ENCODE data around the gene SORCS1.

SORCS1 gene

DNA sequence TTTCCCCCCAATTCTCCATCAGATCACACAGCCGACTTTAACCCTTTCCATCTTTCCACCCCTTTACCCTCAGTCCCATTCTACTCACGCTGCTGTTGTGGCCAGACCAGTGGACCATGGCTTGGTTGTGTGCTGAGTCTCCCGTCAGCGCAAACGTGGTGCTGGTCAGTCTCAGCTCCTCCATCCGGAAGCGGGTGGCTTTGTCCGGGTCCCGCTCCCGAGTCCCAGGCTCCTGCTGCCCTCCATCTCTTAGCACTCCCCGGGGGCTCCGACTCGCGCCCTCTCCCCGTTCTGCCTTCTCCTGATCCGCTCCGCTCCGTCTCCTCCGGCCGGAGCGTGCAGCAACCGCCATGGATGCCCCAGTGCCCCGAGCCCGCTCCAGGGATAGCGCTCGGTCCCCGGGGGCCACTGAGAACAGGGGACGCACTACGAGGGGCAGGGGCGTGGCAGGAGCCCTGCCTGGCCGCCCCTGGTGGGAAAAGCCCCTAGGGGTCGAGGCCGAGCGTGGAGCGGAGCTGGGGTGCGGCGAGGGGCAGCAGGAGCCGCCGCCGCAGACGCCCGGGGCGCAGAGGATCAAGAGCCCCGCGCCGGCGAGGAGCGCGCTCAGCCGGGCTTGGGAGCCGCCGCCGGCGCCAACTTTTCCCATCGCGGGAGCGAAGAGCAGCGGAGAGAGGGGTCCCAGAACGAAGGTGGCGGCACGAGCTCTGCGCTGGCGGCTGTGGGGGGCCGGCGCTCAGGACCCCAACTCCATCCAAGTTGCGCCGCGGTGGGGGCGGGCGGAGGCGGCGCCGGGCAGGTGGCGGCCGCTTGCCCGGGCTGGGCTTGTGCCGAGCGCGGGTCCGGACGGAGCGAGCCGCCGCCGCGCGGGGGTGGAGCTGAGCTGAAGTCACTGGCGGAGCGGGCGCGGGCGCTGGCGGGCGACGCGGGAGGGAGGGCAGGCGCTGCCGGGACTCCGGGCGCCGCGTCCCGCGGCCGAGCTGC lies at the start of gene SORCS1:
Gene SORCS1 (minus strand): TSS at position 826 of the 981 bp plus-strand sequence.
- no peak for FAIRE-seq
- DNase-seq (ENCODE audit: low spot score) = peak; percentile 77

DNA sequence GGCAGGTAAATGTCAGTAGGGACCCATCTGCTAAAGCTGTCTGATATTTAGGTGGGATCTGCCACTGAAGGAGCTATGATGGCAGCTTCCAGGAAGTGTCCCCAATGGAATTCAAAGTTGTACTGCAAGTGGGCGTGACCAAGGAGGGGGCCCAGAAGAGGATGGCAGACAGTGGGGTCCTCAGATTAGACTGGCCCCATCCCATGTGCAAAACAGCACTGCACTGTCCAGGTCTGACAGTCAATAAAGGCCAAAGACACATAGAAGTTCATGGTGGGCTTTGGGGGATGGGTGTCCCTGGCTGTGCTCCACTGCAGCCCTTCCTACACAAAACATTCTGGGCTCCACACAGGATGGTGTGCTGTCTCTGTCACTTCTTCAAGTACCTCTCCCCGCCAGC lies 49.8 kb upstream of the SORCS1 start:
- DNase-seq (ENCODE audit: low spot score) (no peak), FAIRE-seq (no peak)

DNA sequence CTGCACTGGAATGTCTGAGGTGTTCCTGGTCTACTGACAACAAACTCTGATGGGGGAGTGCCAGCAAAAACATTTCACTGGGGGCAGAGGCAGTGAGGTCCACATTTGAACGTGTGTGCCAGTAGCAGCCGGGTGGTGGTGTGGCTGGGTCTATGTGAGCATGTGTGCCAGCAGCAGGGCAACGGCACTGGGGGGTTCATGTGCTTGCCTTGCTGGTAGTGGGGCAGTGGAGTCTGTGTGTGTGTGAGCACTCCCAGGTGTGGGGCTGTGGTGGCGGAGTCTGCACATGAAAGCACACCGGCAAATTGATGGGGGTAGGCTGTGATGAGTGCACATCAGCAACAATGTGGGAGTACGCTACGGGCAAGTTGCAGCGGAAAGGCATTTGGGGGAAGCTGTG lies 49.4 kb upstream of the SORCS1 start:
- FAIRE-seq (no peak), DNase-seq (ENCODE audit: low spot score) (no peak)

DNA sequence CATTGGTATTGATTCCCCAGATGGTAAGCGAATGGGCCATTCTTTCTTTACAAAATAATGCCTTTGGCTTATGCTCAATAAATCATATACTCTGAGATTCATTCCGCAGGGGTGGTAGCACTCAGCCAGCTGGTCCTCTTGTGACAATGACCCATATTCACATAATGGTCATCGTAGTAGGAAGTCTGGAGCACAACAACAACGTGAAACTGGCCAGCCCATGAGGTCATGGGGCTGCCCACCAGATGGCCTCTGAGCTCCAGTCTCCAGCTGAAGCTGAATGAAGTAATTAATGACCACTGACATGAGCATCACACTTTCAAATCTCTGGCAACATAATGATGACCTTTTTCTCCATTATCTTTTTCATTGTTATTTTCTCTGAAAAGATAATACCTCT lies 42.3 kb upstream of the SORCS1 start:
- DNase-seq (ENCODE audit: low spot score) (no peak), FAIRE-seq (no peak)

DNA sequence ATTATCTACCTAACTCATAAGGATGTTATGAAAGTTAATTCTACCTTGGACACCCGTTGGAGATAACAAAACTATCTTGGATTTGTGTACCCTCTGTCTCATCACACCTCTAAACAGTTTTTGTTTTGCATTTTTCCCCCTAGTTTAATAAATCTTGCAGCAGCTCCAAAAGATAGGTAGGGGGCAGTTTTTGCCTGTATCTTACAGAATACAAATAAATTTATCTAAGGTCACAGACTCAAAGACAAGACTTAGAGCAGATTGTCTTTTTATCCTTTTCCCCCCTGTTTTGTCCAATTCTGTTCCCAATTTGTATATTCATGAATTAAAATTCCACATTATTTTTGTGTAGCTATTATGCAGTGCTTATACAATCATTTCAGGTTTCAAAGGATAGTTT lies 5.0 kb upstream of the SORCS1 start:
- FAIRE-seq (no peak), DNase-seq (ENCODE audit: low spot score) (no peak)

DNA sequence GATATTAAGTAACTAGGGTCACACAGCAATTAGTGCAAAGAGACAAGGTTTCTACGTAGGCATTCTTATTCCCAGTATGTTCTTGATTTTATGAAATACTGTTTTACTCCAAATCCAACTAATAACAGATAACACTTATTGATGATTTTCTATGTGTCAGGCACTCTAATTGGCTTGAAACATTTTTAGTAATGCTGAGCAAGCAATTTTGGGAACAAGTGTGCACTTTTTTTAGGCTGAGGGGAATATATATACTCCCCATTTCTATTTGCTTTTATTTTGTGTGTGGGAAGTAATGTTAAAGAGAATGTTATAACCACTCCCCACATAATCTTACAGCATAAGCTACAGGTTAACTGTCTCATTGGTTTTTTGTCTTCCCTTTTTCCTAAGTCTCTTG lies 4.2 kb upstream of the SORCS1 start:
- FAIRE-seq = no peak

DNA sequence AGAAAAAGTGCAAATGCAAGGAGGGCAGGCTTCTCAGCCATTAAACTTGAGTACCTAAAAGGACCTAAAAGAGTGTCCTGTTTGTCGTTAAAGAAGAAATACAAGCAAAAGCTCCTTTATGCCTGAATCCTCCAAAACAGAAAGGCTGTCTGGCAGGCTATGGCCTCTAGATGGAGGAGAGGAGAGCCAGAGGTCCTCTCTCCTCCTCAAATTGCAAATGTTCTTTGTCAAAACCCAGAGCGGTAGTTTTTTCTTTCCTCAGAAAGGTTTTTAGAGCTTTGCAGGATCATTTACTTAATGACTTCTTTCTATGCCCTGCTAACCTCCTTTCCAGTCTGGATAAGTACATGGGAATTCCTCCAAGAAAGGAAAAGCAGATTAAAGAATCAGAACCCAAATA lies 1.9 kb upstream of the SORCS1 start:
- FAIRE-seq = no peak
- no peak for DNase-seq (ENCODE audit: low spot score)

More for the DNA sequence above, 4.2 kb upstream of the SORCS1 start:
- no peak for DNase-seq (ENCODE audit: low spot score)

DNA sequence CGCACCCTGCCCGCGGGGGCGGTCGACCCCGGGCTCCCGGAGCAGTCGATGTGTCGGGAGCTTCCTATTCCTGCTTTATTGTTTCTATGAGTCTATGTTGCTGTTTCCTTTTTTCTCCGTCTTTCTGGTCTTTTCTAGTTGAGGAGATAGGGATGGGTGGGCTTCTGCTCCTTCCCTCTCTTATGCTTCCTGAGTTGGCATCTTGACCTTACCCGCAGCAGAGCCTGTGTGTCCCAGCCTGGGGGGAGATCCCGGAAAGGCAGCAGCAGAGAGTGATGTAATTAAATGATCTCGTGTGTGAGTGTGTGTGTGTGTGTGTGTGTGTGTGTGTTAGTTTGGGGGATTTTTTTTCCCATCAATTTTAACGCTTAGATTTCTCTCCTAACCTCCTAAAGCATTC lies 486 bp upstream of the SORCS1 start:
- no peak for FAIRE-seq
- no peak for DNase-seq (ENCODE audit: low spot score)

DNA sequence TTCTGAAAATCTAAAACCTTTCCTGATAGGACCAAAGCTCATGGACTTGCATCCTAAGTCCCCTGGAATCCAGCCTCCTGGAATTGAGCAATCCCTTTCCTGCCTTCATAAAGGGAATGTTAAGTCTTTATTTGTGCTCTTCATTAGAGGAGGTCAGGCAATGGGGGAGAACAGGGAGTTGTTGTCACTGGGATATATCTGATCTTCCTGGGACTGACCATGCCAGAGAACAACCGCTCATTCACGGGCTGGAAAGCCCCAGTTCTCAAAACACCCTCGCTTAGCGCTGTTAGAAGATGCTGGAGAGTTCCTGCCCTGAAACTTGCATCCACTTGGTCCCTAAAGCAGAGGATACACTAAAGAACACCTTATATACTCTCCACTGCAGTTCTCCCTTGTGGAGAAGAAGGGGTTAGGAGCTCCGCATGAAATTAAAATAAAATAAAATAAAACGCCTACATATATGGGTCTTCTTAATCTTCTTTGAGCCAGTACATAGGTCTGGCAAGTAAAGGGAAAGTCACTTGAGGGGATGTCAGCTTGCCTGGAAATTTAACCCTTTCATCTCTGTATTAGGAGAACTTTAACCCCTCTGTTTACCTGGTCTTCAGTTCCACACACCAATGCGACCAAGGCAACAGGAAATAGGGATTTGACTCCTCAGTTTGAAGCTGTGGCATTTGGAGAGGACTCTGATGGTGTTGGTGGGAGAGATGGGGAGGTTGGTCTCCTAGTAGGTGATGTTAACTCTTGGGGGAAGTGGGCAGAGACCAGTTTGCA lies 1.2 kb downstream of the SORCS1 start:
- no peak for DNase-seq (ENCODE audit: low spot score)
- no peak for FAIRE-seq

DNA sequence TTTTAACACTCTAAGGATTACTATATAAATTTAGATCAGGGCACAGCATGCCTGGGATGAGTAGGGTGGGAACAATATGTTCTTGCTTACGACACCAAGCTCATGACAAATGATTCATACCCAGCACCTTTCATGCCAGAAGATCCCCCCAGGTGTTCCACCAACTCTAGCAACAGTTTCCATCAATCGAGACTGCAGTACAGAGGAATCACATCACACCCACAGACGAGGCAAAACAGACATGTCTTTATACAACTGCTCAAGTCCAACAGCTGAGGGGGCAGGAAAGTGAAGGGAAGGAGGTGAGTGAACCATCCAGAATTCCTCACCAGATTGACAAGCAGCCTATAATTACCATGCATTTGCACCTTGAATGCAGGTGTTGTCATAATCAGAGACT lies 3.6 kb downstream of the SORCS1 start:
- FAIRE-seq (no peak), DNase-seq (ENCODE audit: low spot score) (no peak)

DNA sequence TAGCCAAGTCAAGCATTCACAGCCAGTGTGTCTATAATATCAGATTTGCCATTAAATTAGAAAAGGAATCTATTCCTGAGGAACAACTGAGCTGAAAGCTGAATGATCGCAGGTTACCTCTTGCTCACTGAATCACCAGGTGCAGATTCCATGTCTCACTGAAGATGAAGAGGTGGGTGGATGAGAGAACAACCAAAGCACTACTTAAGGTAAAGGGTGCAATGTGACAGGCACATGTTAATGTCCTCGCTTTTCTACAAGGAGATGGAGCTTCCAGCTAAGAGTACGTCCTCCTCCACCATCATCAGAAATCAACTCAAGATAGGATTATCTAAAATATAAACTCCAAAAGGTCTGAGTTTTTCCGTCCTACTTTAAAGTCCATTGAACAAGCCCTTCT lies 4.6 kb downstream of the SORCS1 start:
- DNase-seq (ENCODE audit: low spot score) (no peak), FAIRE-seq (no peak)

DNA sequence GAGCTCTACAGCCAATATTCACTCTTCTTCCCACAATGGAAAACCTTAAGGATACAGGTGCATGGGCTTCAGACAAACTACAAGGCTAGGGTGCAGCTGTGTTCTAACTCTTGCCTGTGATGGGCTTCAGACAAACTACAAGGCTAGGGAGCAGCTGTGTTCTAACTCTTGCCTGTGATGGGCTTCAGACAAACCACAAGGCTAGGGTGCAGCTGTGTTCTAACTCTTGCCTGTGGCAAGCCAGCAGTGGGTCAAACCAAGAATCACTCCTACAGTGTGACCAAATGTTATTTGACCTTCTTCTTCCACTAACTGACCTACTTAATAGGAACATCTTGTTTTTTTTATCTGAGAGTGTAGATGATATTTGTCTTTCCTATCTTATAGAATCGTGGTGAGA lies 7.4 kb downstream of the SORCS1 start:
- no peak for DNase-seq (ENCODE audit: low spot score)
- no peak for FAIRE-seq

DNA sequence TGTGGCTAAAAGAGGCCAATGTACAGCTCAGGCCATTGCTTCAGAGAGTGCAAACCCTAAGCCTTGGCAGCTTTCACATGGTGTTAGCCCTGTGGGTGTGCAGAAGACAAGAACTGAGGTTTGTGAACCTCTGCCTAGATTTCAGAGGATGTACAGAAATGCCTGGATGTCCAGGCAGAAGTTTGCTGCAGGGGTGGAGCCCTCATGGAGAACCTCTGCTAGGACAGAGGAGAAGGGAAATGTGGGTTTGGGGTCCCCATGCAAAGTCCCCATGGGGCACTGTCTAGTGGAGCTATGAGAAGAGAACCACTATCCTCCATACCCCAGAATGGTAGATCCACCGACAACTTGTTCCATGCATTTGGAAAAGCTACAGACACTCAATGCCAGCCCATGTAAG lies 12.4 kb downstream of the SORCS1 start:
- FAIRE-seq = no peak
- no peak for DNase-seq (ENCODE audit: low spot score)

DNA sequence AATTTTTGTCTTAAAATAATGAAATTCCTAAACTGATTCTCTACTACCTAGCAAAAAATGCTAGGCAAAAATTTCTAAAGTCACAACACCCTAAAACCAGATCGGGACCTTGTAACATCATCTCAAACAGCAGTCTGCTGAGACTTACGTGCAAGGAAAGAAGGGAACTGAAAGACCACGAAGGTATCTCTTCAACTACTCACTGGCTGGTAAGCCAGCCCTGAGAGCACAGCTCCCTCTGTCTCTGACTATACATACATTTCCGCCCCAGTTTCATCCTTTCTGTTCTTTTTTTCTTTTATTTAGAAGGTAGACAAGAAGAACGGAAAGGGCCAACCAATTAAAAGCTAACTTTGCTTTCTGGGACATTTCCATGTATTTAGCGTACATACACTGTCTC lies 15.6 kb downstream of the SORCS1 start:
- FAIRE-seq = no peak
- DNase-seq (ENCODE audit: low spot score) = no peak

DNA sequence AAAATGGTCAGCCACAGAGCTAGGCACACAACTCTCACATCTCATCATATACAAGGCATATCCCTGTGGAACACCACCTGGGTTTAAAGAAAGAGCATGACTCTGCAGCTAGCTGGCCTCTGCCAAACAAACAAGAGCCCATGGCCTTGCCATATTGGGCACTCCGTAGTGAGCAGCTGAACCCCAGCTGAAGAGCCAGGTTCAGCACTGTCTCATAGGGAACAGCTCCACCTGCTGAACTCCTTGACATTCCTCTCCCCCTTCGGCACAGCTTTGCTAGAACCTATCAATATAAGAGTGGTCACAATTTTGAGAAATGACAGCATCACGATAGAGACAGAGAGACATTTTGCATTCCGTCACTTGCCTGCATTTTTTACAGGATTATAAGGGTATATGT lies 20.0 kb downstream of the SORCS1 start:
- DNase-seq (ENCODE audit: low spot score) = peak; percentile 11
- FAIRE-seq = no peak

DNA sequence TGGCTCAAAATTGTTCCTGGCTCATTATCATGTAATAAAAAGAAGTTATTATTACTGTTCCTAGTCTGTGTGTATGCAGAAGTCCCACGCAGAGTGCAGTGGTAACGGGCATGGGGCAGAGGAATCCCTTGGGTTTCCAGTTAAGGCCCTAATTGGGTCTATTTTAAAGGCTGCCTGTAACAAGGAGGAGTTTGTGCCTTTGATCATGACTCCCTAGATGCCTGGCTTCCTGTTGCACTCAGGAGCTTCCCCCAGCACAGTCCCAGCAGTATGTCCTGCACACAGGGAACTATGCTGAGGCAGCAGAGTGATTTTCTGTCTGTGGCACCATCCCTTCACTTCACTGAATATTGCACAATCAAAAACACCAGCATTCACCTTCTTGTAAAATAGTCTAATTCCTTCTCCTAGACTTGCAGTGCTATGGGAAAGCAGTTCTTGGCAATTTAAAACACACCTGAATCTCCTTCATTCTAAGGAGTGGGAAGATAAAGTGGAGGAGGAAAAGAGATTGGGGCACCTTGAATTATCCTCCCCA lies 22.9 kb downstream of the SORCS1 start:
- no peak for FAIRE-seq
- DNase-seq (ENCODE audit: low spot score) = no peak

DNA sequence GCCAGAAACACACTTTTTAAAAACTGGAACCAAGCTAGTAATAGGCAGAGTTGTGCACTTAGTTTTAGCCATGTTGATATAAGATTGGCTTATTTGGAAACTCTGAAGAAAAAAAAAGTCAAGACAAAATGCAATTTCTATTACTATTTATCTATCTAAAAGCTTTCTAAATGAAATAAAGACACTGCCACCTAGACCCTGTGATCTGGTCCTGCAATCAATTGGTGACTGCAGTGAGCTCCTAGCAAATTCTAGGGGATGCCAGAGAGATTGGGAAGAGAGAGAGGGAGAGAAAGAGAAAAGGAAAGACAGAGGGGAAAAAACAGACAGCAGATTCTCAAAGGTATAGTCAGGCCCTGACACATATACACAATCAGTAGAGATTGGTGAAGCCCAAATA lies 25.3 kb downstream of the SORCS1 start:
- FAIRE-seq (no peak), DNase-seq (ENCODE audit: low spot score) (no peak)

DNA sequence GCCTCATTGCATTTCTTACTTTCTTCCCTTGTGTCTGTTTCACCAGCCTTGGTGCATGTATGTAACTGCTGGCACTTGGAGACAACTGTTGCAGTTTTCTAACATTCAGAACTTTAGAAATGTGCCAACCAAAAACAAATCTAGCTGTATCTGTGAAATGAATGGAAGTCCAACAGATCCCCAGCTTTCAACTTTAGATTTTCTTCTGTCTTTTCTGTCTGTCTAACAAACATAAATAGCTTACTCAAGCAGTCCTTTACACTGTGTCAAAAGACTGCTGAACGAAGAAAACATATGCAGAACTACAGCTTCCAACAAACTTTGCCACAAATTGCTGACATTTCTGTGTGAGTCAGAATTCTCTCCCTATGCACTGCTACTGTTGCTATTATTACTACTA lies 30.9 kb downstream of the SORCS1 start:
- FAIRE-seq (no peak), DNase-seq (ENCODE audit: low spot score) (no peak)

DNA sequence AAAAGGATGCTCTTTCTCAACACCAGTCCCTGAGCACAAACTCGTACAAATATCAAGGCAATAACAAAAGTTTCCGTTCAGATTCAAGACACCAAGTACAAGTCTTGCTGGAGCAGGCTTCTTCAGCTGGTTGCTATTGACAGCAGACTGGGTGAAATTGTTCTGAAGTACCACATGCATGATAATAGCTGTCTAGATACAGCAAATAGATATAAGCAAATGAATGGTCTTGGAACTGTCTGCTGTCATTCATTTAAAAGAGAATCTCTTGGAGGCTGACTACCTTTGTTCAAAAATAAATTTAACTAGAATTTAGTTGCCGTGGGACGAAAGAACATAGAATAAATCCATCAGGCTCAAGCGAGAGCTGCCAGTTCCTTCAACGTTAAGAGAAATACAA lies 35.5 kb downstream of the SORCS1 start:
- DNase-seq (ENCODE audit: low spot score) (no peak), FAIRE-seq (no peak)

DNA sequence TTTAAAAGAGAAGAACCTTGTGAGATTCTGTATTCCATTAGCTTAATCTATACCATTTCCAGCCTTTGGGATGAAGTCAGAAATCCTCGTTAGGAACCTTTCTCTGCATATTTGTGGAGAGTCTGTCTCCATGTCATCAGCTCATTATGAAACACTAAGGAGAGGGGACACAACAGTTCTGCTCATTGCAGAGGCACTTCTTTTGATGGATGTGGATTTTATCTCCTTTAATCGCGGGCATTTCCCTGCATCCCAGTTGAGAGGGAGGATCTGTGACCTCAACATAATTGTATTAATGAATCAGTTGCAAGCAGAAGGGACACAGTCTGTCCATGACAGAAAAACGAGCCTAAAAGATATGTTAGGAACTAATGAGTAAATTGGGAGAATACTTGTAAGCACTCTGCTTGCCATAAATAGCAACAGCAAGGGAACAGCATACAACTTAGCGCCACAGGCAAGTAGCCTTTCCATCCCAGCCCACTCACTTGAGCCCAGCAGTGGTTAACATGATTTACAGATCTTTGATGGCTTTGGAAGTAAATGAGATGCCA lies 37.9 kb downstream of the SORCS1 start:
- DNase-seq (ENCODE audit: low spot score) (no peak), FAIRE-seq (no peak)

DNA sequence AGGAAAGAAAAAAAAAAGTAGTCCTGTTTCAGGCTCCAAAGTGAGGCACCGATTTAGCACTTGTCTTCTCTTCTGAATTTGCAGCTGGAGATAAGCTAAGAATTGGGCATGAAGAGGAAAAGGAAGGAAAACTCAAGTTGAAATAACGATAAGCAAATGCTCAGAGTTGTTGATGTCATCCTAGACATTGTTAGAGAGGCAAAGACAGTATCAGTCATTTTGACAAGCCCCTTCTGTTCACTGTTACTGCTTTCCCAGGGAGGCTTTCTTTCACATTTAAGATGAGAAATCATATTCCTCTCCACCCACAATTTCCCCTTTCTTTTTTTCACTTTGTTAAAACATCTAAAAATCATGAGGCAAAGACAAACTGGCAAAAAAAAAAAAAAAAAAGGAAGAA lies 41.8 kb downstream of the SORCS1 start:
- FAIRE-seq (no peak), DNase-seq (ENCODE audit: low spot score) (no peak)

DNA sequence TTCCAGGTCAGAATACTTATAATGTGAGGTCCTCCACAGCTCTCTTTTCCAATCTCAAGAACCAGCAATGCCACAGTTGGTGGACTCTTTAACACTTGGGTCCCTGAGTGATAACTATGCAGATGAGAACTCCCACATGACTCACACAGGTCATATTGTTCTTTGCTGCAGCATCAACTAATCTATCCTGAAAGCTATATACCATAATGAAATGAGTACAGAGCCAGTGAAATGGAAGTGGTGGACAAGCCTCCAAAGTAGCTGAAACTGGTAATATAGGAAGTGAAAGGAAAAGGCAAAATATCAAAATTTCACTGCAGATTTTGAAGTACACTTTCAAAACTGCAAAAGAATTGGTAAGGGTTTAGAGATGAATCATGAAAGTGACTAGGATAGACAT lies 45.6 kb downstream of the SORCS1 start:
- FAIRE-seq = no peak

More for the DNA sequence above, 45.6 kb downstream of the SORCS1 start:
- DNase-seq (ENCODE audit: low spot score) = no peak

Measured in urothelium cell line (cell line).